ENCODE measurements around the gene HBD. TPM values are rescaled to one million over a fixed set of nuclear protein-coding genes. Genes with fewer than 3 reads are reported as not detected.

Gene HBD
- total and polyA plus RNA-seq, 9 of the 15 experiments (the other 6 are each of a cell fraction or from before 2014, with no cell fraction given), result 11.8 to 169 (median 36.0) TPM

GRCh38 chr11:5275369-5276110 is 41.3 kb upstream of the HBD start (continued):
- TF ChIP-seq ZNF551 (CRISPR knock-in tag; IDR thresholded peaks at IDR 0.05) (no peak), CEBPB (tag; IDR thresholded peaks at IDR 0.05) (no peak), CHD2 (IDR thresholded peaks at IDR 0.05; ENCODE audit: low read depth, low read length) (no peak), FOXP1 (CRISPR knock-in tag; IDR thresholded peaks at IDR 0.05) (no peak), RBM22 (IDR thresholded peaks at IDR 0.05; ENCODE audit: low read depth, low read length, poor library complexity, severe bottlenecking) (no peak), BRCA1 (IDR thresholded peaks at IDR 0.05) (no peak), BRCA1 (CRISPR knock-in tag; IDR thresholded peaks at IDR 0.05) (no peak), ZFPM2 (CRISPR knock-in tag; IDR thresholded peaks at IDR 0.05) (no peak), ESRRB (CRISPR knock-in tag; IDR thresholded peaks at IDR 0.05; ENCODE audit: borderline replicate concordance) (0 out of 2 replicates have a peak, but pooled peaks have one; percentile 36), MITF (IDR thresholded peaks at IDR 0.05) (no peak), KAT2B (IDR thresholded peaks at IDR 0.05; ENCODE audit: low read depth, low read length) (no peak), THRA (IDR thresholded peaks at IDR 0.05) (no peak), MYNN (IDR thresholded peaks at IDR 0.05) (peak; percentile 47; the same call in 1 of the 2 replicates), MYNN (CRISPR knock-in tag; IDR thresholded peaks at IDR 0.05) (no peak), E2F5 (CRISPR knock-in tag; IDR thresholded peaks at IDR 0.05) (no peak), NFE2 (IDR thresholded peaks at IDR 0.05; ENCODE audit: low read depth) (peak; percentile 71), NR4A1 (CRISPR knock-in tag; IDR thresholded peaks at IDR 0.05) (no peak), NR4A1 (tag; IDR thresholded peaks at IDR 0.05) (0 out of 2 replicates have a peak, but pooled peaks have one; percentile 65), POLR2AphosphoS2 (IDR thresholded peaks at IDR 0.05; ENCODE audit: low read length) (no peak), CREB5 (CRISPR knock-in tag; IDR thresholded peaks at IDR 0.05) (no peak), CREB3L1 (IDR thresholded peaks at IDR 0.05; ENCODE audit: borderline replicate concordance, low read depth) (no peak), TBL1XR1 (IDR thresholded peaks at IDR 0.05; ENCODE audit: low read length in 2 of 2) (peak in 1 of 2 experiments; percentile 45; a peak in 1 of 4 replicates), FIP1L1 (IDR thresholded peaks at IDR 0.05; ENCODE audit: low read depth, low read length, poor library complexity, severe bottlenecking) (no peak), SMAD2 (IDR thresholded peaks at IDR 0.05; ENCODE audit: low read depth, low read length) (no peak)

Measured in K562 (cell line).